Globus pallidus (tissue), 1 donor: ENCODE data around the gene SHC1.

Experiments used
- DNase-seq: peaks from one replicate; pipeline ENCODE4 v3.0.0-alpha.2; 2015; ENCODE audit warnings: low spot score

The SHC1 gene

GRCh38 chr1:154970631-154971340 lies at the start of gene SHC1:
SHC1 (minus strand) TSS chr1:154970747; CDS start chr1:154970526, 221 bp downstream.
- DNase-seq, result peak; percentile 80

- DNase-seq, result no peak
These were observed 49.1 kb upstream of the SHC1 start for GRCh38 chr1:155019377-155020245.

- no peak for DNase-seq
These were observed 48.2 kb upstream of the SHC1 start for GRCh38 chr1:155018617-155019348.

- no peak for DNase-seq
These were observed 47.4 kb upstream of the SHC1 start for GRCh38 chr1:155017946-155018316.

- peak; percentile 82 for DNase-seq
These were observed 46.7 kb upstream of the SHC1 start for GRCh38 chr1:155017041-155017945.

GRCh38 chr1:155016231-155016831 lies 45.8 kb upstream of the SHC1 start:
- no peak for DNase-seq

GRCh38 chr1:155015527-155016230 lies 45.1 kb upstream of the SHC1 start:
- no peak for DNase-seq

- DNase-seq, result no peak
These were observed 44.4 kb upstream of the SHC1 start for GRCh38 chr1:155014709-155015508.

GRCh38 chr1:155013632-155014031 lies 43.1 kb upstream of the SHC1 start:
- no peak for DNase-seq

GRCh38 chr1:155012776-155013602 lies 42.4 kb upstream of the SHC1 start:
- no peak for DNase-seq

- peak; percentile 87 for DNase-seq
These were observed 41.5 kb upstream of the SHC1 start for GRCh38 chr1:155012026-155012546.

GRCh38 chr1:155011437-155012025 lies 41.0 kb upstream of the SHC1 start:
- DNase-seq, result no peak

- no peak for DNase-seq
These were observed 40.5 kb upstream of the SHC1 start for GRCh38 chr1:155011004-155011416.

- DNase-seq, result no peak
These were observed 39.8 kb upstream of the SHC1 start for GRCh38 chr1:155010211-155010918.

- DNase-seq, result no peak
These were observed 39.2 kb upstream of the SHC1 start for GRCh38 chr1:155009742-155010141.

- DNase-seq, result no peak
These were observed 38.7 kb upstream of the SHC1 start for GRCh38 chr1:155009221-155009711.
